Measurements from ENCODE around the gene GJC2. TPM values are rescaled to one million over a fixed set of nuclear protein-coding genes. Genes with fewer than 3 reads are reported as not detected.

GJC2 gene
- total RNA-seq, 1 donor from 2014 or later: 1.3 TPM

DNA sequence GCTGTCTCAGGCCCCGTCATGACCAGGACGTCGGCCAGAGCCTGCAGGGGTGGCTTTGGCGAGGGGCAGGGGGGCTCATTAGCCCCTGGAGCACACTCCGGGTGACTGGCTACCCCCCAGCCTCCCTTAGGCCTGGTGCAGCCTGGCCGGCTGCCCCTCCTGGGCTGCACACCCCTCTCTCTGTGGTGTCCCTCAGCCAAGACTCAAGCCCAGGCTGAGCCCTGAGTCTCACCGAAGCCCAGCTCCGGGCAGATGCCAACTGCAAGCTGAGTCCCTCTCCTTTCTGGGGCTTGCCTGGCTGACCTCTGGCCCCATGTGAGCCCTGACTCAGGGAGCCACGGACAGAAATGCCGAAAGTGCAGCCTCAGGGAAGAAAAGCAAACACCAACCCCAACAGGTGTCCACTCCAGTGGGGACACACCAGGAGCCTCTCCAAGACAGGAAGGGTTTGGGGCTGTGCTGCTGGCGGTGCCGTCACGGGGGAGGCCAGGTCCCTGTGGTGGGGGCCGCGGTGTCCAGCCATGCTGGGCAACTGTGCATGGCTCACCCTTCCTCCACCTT lies 10.6 kb downstream of the GJC2 start:
- no peaks in the 10 kb centered on the region for H3K36me3 Mint-ChIP-seq
- TF ChIP-seq, protein P1, sequence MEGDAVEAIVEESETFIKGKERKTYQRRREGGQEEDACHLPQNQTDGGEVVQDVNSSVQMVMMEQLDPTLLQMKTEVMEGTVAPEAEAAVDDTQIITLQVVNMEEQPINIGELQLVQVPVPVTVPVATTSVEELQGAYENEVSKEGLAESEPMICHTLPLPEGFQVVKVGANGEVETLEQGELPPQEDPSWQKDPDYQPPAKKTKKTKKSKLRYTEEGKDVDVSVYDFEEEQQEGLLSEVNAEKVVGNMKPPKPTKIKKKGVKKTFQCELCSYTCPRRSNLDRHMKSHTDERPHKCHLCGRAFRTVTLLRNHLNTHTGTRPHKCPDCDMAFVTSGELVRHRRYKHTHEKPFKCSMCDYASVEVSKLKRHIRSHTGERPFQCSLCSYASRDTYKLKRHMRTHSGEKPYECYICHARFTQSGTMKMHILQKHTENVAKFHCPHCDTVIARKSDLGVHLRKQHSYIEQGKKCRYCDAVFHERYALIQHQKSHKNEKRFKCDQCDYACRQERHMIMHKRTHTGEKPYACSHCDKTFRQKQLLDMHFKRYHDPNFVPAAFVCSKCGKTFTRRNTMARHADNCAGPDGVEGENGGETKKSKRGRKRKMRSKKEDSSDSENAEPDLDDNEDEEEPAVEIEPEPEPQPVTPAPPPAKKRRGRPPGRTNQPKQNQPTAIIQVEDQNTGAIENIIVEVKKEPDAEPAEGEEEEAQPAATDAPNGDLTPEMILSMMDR (conservative IDR thresholded peaks at IDR 0.05): no peak
- H3K27ac Mint-ChIP-seq: no peak overlapping the region
- H3K9me3 Mint-ChIP-seq: no peaks in the 10 kb centered on the region
- no peak for DNase-seq (ENCODE audit: extremely low spot score, unreplicated experiment)
- H3K27me3 Mint-ChIP-seq: no peaks in the 10 kb centered on the region
- H3K4me3 Mint-ChIP-seq: no peak overlapping the region
- no peaks in the 10 kb centered on the region for H3K4me1 Mint-ChIP-seq (ENCODE audit: unreplicated experiment)

DNA sequence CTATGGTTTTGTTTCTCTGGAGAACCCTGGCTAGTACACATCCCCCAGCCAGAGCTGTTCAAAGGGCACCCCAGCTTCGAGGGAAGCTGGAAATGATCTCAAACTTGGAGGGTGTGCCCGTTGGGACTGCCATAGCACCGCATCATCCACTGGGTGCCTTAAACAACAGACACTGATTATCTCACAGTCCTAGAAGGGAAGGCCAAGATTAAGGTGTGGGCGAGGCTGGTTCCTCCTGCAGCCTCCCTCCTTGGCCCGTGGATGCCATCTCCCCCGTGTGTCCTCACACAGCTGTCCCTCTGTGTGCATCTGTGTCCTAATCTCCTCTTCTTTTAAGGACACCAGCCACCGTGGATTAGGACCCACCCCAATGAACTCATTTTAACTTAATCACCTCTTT lies 11.6 kb downstream of the GJC2 start:
- no peaks in the 10 kb centered on the region for H3K36me3 Mint-ChIP-seq
- peak overlapping the region; percentile 99 for H3K27ac Mint-ChIP-seq
- TF ChIP-seq, protein P1 (conservative IDR thresholded peaks at IDR 0.05): no peak
- no peaks in the 10 kb centered on the region for H3K4me1 Mint-ChIP-seq (ENCODE audit: unreplicated experiment)
- no peak for DNase-seq (ENCODE audit: extremely low spot score, unreplicated experiment)
- H3K9me3 Mint-ChIP-seq: no peaks in the 10 kb centered on the region
- H3K27me3 Mint-ChIP-seq: no peaks in the 10 kb centered on the region
- no peak overlapping the region for H3K4me3 Mint-ChIP-seq

DNA sequence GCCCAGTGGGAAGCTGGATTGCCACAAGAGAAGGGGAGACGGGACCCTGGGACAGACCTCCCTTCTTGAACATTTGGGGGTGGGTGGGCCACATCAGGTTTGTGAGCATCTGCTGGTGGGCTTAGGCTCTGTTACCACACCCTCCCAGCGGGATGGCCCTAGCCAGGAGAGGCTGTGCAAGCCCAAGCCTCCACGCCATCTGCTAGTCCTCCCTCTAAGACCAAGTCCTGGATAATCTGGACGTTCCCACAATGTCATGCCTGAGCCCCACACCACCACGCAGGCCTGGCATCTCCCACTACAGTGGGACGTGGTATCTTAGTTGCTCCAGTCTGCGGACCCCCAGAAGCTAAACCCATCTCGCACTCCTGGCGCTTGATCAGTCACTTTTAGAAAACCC lies 12.1 kb downstream of the GJC2 start:
- Mint-ChIP-seq H3K4me3 (no peak overlapping the region), H3K27ac (peak overlapping the region; percentile 99), H3K9me3 (no peaks in the 10 kb centered on the region)

DNA sequence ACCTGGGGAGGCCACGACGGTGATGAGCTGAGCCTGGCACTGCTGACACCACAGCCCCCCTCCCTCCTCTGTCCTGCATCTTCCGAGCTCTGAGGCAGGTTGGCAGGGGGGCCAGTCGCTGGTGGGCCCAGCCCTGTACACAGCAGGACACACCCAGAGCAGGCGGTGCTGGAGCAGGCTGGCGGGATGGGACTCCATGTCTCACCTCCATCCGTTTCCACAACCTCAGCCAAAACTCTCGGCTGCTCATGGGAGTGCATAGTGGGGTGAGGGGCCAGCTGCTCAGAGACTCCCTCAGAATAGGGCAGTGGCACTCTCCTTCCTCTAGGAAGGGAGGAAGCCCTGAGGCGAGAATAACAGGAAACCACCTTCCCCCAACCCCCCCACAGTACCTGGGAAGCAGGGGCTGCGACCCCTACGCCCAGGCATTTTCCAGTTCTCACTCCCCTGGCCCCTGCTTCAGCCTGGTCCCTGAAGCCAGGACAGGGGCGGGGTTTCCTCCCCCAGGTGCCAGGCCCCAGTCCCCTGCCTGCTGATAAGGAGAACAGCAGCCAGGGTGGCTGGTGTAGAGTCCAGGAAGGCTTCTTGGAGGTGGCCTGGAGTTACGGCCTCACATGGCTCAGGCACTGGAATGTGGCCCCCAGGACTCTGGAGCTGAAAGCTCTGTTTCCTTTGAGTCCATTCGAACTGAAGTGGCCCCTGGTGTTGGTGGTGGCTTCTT lies 12.7 kb downstream of the GJC2 start:
- no peaks in the 10 kb centered on the region for H3K9me3 Mint-ChIP-seq
- H3K27me3 Mint-ChIP-seq: no peaks in the 10 kb centered on the region
- H3K4me1 Mint-ChIP-seq (ENCODE audit: unreplicated experiment): peaks cover 4% of the 10 kb centered on the region
- no peaks in the 10 kb centered on the region for H3K36me3 Mint-ChIP-seq
- peak overlapping the region; percentile 99 for H3K27ac Mint-ChIP-seq
- no peak for DNase-seq (ENCODE audit: extremely low spot score, unreplicated experiment)
- TF ChIP-seq, protein P1 (conservative IDR thresholded peaks at IDR 0.05): no peak
- no peak overlapping the region for H3K4me3 Mint-ChIP-seq

More for the DNA sequence above, 12.1 kb downstream of the GJC2 start:
- TF ChIP-seq, protein P1 (conservative IDR thresholded peaks at IDR 0.05): no peak
- Mint-ChIP-seq H3K36me3 (no peaks in the 10 kb centered on the region), H3K4me1 (ENCODE audit: unreplicated experiment) (peaks cover 2% of the 10 kb centered on the region), H3K27me3 (no peaks in the 10 kb centered on the region)
- DNase-seq (ENCODE audit: extremely low spot score, unreplicated experiment): no peak

DNA sequence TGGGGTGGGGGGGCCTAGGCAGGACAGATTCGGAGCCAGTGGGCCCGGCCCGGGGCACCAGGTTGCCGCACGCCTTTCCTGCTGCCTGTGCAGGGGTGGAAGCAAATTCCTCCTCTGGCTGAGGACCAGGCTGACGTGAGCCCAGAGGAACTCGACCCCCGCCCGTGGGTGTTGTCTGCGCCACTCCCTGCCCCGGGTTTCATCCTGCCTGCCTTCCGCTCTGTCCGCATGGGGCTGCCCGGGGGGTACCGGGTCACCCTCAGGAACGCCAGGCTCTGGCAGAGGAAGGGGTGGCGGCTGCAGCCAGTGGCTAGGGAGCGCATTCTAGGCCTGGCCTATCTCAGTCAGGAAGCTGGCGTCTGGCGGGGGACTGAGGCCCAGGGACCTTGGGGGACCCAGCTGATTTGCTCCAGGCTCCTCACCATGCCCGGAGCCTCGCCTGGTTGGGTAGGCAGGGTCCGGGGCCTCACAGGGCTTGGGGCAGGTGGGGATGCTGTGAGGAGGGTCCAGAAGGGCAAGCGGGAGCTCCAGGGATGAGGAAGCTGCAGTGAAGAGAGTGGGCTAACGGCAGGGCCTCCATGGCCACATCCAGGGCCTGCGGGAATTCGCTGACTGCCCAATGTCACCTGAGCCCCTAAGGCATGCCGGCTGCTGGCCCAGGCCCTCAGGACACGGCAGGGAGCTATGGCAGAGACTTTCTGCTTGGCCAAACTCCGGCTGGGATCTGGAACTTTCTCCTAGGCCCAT lies 13.4 kb downstream of the GJC2 start:
- H3K4me3 Mint-ChIP-seq: no peak overlapping the region
- peaks cover 9% of the 10 kb centered on the region for H3K4me1 Mint-ChIP-seq (ENCODE audit: unreplicated experiment)

More for the DNA sequence above, 13.4 kb downstream of the GJC2 start:
- Mint-ChIP-seq H3K36me3 (no peaks in the 10 kb centered on the region), H3K27ac (peak overlapping the region; percentile 99), H3K27me3 (no peaks in the 10 kb centered on the region), H3K9me3 (no peaks in the 10 kb centered on the region)
- TF ChIP-seq, protein P1 (conservative IDR thresholded peaks at IDR 0.05): no peak
- no peak for DNase-seq (ENCODE audit: extremely low spot score, unreplicated experiment)

Measured in type B pancreatic cell (in vitro differentiated cells).